ENCODE measurements around the gene ETFRF1. TPM values are rescaled to one million over a fixed set of nuclear protein-coding genes. Genes with fewer than 3 reads are reported as not detected.

The ETFRF1 gene
- total RNA-seq, 1 donor from 2014 or later, result 23.5 TPM

DNA sequence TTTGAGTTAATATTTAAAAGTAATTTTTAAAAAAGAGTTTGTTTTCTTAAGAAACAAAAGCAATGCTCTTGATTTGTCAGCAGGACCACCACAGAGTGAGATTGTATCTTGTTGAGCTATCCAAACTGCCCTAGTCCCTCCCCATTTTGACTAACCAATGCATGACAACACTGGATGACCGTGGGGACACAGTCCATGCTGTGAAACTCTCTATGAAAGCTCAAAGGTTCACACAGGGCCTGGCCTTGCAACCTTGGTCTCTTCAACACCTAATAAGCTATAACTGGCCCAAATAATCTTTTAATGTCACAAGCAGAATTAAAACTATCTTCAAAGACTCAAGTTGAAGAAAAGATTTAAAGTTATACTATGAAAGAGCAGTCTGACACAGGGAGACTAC lies 13.5 kb downstream of the ETFRF1 start:
- ATAC-seq (peak; percentile 97), DNase-seq (ENCODE audit: low spot score) (peak; percentile 77)

DNA sequence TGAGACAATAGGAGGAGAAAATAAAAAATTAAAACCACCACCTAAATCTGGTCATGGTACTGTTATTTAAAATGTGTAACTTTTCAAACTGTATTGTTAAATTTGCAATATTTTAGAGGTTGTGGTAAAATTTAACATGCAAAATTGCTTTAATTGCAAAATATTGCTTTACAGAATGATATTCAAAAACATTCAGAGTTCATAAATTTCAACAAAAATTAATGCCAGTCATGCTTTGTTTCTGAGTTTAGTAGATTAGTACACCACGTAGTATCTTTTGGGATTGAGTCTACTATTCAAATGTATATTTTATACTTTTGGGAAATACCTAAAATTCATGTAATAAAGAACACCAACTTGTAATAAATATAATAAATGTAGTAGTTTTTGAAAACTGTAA lies 18.3 kb downstream of the ETFRF1 start:
- no peak for ATAC-seq
- no peak for DNase-seq (ENCODE audit: low spot score)

GRCh38 chr12:25236190-25236589 lies 41.2 kb downstream of the ETFRF1 start:
- ATAC-seq (no peak), DNase-seq (ENCODE audit: low spot score) (no peak)

DNA sequence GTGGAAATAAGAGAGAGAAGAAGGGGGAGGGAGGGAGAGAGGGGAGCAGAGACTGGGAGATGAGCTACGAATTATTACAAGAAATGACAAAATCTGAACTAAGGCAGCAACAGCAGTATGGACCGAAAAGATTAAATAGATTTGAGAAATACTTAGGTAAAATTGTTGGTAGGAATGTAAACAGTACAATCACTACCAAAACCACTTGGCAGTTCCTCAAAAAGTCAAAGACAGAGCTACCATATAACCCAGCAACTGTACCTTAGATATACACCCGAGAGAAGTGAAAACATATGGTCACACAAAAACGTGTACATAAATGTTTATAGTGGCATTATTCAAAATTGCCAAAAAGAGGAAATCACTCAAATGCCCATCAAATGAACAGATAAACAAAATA lies 41.6 kb downstream of the ETFRF1 start:
- no peak for ATAC-seq
- DNase-seq (ENCODE audit: low spot score), result no peak

DNA sequence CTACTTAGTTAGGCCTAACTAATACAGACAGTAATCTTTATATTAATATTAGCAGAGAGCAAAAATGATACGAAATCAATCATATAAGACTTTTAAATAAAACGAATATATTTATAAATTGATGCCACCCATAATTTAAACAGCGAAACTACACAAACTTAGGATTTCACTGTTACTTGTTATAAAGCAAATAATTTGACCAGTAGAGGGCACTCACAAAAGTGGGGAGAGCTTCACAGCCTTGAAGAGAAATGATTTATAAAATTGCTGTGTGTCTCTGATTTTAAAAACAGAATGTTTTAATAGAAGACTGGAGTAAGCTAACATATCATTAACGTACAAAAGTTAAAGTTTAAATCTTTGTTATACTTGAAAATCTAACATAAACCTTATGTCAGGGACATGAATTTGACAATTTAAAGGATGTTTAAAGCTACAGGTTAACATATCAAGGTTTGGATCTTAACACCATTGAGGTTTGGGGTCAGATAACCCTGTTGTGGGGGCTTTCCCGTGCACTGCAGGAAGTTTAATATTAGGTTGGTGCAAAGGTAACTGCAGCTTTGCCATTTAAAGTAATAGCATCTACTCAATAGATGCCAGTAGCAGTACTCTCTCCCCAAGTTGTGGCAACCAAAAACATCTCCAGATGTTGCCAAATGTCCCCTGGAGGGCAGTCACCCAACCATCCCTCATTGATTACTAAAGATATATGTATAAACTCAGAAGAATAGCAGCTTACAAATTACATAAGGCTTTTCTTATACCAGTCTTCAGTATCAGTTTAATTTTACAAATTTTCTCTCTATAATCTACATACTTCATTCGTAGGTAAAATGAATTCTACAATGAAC lies 46.4 kb downstream of the ETFRF1 start:
- ATAC-seq, result peak; percentile 80
- DNase-seq (ENCODE audit: low spot score), result no peak

GRCh38 chr12:25242981-25243679 lies 48.1 kb downstream of the ETFRF1 start:
- ATAC-seq (peak; percentile 42), DNase-seq (ENCODE audit: low spot score) (no peak)

DNA sequence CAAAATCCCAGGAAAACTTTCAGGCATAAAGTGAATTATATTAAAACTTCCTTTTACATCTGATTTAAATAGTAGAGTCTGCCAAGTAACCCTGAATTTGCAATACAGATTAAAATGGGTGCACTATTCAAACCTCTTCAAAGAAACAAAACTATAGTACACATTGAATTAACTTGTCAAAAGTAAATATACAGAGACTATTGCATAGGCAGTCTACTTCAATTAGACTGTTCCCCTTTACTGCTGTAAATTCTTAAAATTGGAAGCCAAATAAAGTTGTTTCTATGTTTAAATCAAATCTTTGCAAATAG lies 48.6 kb downstream of the ETFRF1 start:
- no peak for ATAC-seq
- no peak for DNase-seq (ENCODE audit: low spot score)

GRCh38 chr12:25245491-25245890 lies 50.5 kb downstream of the ETFRF1 start:
- ATAC-seq (no peak), DNase-seq (ENCODE audit: low spot score) (no peak)

DNA sequence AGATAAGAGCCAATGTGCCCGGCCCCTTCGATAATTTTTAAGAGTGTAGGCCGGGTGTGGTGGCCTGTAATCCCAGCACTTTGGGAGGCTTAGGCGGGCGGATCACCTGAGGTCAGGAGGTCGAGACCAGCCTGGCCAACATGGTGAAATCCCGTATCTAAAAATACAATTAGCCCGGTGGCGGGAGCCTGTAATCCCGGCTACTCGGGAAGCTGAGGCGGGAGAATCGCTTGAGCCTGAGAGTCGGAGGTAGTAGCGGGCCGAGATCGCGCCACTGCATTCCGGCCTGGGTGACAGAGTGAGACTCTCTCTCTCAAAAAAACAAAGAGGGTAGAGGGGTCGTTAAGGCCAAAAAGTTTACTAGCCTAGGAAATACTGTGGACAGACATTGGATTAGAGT lies 53.1 kb downstream of the ETFRF1 start:
- no peak for ATAC-seq
- DNase-seq (ENCODE audit: low spot score), result no peak

DNA sequence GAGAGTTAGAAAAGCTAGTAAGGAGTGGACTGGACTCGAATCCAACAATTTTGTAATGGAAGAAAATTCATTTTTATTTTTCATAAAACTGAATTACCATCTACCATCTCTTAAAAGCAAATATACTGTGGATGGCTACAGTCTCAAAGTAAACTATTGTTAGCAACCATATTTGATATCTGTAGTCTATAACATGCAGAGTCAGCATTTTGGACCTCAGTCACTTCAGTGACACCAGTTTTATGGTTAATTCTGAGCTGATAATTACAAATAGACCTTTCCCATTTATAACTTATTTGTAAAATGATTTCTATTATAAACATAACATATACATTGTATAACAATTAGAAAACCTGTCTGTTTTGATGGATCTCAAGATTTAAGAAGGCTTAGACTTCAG lies 53.7 kb downstream of the ETFRF1 start:
- ATAC-seq, result no peak
- no peak for DNase-seq (ENCODE audit: low spot score)

- DNase-seq (ENCODE audit: low spot score), result peak; percentile 66
- ATAC-seq, result peak; percentile 35
Measured at GRCh38 chr12:25249931-25250738, 55.1 kb downstream of the ETFRF1 start.

- peak; percentile 90 for ATAC-seq
- DNase-seq (ENCODE audit: low spot score), result peak; percentile 98
Measured at GRCh38 chr12:25250744-25251730, 56.0 kb downstream of the ETFRF1 start, which contains the start of gene KRAS. TSS of gene KRAS (minus strand) at chr12:25250929.

GRCh38 chr12:25251769-25252168 lies 56.7 kb downstream of the ETFRF1 start:
- DNase-seq (ENCODE audit: low spot score) (no peak), ATAC-seq (no peak)

GRCh38 chr12:25252946-25253345 lies 57.9 kb downstream of the ETFRF1 start:
- ATAC-seq (no peak), DNase-seq (ENCODE audit: low spot score) (no peak)

- no peak for ATAC-seq
- no peak for DNase-seq (ENCODE audit: low spot score)
Measured at GRCh38 chr12:25253371-25254068, 58.5 kb downstream of the ETFRF1 start.

GRCh38 chr12:25254271-25254880 lies 59.3 kb downstream of the ETFRF1 start:
- DNase-seq (ENCODE audit: low spot score) (no peak), ATAC-seq (no peak)

Measured in left lobe of liver (tissue), 2 donors.